ENCODE data around the gene AGO4.
"Not testable (repeated sequence)": the region's sequence is repeated elsewhere in the genome, so short reads cannot be mapped to it uniquely, and the experiment has no call there.

The AGO4 gene

DNA sequence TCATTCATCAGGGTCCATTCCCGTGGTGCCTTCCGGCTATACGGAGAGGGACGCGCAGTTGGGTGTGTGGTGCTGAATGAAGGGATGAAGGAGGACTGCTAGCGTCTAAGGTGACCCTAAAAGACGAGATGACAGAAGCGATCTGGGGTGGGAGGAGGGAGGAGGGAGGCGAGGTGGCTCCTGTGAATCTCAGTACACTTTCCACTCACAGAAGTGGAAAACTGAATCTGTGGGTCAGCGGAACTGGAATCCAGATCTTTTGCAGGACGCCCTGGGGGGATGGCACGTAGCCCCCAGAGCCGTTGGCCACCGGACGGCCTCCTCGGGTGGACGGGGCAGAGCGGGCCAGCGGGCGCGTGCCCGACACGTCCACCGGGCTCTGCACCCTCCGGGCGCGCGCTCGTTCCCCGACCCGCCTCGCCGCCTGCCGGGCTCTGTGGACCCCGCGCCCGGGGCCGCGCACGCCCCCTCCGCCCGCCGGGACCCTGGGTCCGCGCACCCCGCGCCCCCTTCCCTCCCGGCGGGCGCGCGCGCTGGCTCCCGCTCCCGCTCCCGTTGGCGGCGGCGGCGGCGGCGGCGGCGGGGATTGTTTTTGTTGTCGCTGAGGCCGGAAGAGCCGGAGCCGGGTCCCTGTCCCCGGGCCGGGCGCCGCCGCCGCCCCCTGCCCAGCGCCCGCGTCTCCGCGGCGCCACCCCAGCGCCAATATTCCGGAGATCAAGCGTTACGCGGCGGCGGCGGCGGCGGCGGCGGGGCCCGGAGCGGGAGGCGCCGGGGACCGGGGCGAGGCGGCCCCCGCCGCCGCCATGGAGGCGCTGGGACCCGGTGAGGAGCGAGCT lies at the start of gene AGO4:
Gene AGO4 (plus strand): TSS at position 403 of the 836 bp plus-strand sequence. CDS start 401 bp downstream, at position 804.
- peak; percentile 65 for DNase-seq

DNA sequence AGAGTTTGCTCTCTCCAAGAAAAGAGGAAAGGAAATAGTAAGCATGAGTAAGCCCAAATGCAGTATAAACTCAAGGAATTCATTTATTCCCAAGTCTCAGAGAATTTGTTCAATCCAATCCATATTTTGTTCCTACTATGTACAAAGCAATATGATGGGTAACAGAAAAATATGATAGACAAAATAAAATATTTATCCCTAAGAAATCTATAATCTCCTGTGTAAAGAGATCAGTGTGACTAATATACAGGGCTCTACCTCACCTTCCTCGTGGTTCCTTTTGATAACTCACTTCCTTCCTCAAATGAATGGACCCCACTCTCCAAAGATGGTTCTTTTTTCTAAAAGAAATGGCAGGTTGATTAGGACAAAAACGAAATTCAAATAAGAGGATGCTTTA lies 45.7 kb upstream of the AGO4 start:
- DNase-seq: no peak

DNA sequence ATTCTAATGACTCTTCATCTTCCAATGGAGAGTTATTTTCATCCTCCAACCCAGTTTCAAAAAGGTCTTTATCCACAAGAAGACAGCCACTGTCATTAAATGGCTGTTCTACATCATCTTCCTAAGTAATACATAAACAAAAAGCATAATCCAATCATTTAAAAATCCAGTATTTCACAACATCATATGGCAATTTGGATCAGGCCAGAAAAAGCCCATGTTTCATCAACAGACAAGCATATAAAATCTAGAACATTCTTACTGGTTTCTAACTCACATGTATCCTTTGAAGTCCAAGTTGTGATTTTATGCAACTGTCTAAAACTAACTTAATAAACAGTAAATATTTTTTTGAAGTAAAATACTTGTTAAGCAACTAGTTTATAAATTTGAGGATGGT lies 44.6 kb upstream of the AGO4 start:
- no peak for DNase-seq

GRCh38 chr1:35764283-35764682 lies 43.5 kb upstream of the AGO4 start:
- no peak for DNase-seq

DNA sequence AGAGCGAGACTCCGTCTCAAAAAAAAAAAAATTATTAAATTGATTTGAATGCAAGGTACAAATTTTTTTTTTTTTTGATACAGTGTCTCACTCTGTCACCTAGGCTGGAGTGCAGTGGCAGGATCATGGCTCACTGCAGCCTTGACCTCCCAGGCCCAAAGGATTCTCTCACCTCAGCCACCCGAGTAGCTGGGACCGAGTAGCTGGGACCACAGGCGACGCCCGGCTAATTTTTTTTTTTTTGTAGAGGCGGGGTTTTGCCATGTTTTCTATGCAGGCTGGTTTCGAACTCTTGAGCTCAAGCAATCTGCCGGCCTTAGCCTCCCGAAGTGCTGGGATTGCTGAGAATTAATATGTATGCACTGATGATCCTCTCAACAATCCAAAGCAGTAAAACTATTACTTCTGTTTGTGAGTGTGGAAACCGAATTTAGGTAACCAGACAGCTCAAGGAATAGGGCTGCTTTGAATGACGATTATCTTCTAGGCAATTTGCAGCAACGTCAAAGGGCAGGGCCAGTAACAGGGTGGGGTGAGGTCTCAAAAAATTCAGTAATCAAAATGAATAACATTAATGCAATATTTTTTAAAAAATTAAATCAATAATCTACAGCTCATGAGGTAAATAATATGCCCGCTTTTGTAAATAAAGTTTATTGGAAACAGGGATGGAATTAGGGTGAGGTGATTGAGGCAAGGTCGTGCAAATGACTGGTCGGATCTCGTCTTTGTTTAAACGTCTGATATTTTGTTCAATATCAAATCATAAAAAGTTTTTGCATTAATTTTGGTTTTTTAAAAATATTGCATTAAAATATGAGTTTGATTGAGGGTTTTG lies 39.2 kb upstream of the AGO4 start:
- no peak for DNase-seq

DNA sequence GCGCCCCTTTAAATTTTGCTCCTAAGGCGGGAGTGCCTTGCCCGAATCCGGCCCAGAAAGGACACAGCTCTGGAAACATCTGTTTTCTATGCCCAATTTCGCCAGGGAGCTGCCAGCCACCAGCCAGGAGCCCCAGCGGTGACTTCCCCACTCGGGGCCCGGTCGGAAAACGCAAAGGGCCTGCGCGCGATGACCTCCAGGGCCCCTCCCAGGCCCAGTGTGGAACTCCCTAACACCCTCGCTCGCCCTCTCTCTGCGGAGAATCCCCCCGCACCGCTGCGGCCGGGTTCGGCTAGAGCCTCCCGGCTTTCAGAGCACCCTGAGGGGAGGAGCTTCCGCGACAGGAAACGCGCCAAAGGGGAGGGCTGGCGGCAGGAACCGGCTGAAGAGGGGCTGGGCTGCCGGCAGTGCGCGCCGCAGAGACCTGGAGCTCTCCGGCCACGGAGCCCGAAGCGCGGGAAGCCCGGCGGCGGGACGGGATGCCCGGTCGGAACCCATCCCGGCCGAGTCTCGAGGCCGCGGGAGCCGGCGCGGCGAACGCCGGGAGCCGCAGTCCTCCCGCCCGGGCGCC lies 38.5 kb upstream of the AGO4 start:
- peak; percentile 94 for DNase-seq

DNA sequence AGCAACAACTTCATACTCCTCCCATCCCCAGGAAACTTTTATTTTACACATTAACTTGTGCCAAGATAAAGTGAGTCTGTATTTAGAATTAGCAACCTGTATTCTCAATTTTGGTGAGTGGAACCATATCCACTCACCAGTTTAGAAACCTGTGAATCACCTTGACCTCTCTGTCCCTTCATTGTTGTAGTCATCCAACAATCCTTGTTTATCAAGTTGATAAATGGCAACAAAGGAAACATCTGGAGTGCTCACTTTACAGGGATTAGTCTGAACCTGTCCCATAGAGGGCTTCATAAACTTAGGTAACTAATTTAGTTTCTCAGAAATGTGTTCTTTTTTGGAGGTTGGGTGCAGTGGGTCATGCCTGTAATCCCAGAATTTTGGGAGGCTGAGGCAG lies 34.1 kb upstream of the AGO4 start:
- DNase-seq: no peak

- DNase-seq: not testable (repeated sequence)
These were observed 31.6 kb upstream of the AGO4 start for GRCh38 chr1:35776172-35776571.

DNA sequence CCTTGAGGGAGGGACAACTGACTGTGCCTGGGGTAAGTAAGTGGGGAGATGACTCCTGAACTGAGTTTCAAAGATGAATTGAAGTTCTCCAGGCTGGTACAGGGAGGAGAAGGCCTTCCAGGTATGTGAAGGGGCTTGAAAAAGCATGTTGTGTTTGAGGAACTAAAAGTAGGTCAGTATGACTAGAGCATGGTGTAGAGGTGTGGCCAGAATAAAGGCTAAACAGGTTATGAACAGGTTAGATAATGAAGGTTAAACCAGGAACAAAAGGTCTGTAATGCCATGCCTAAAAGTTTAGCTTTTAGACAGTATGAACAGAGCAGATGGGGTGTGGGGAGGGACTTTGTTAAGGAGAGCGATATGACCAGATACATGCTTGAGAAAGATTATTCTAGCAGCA lies 30.7 kb upstream of the AGO4 start:
- DNase-seq: no peak

- no peak for DNase-seq
These were observed 24.7 kb upstream of the AGO4 start for GRCh38 chr1:35783055-35783583.

GRCh38 chr1:35784364-35784763 lies 23.5 kb upstream of the AGO4 start:
- not testable (repeated sequence) for DNase-seq

DNA sequence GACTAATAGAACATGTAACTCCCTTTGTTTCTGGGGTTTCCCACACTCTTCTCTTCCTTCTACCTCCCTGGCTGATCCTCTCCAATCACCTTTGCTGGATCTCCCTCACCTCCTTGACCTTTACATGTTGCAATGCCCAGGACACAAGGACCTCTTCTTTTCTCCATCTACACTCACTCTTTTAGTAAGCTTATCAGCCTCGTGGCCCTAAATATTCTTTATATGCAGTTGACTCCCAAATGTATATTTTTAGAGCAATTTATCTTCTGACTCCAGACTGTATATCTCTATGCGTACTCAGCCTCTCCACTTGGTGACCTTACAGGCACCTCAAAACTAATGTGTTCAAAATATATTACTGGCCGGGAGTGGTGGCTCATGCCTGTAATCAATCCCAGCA lies 19.7 kb upstream of the AGO4 start:
- DNase-seq: no peak

- DNase-seq: no peak
These were observed 17.1 kb upstream of the AGO4 start for GRCh38 chr1:35790670-35791069.

DNA sequence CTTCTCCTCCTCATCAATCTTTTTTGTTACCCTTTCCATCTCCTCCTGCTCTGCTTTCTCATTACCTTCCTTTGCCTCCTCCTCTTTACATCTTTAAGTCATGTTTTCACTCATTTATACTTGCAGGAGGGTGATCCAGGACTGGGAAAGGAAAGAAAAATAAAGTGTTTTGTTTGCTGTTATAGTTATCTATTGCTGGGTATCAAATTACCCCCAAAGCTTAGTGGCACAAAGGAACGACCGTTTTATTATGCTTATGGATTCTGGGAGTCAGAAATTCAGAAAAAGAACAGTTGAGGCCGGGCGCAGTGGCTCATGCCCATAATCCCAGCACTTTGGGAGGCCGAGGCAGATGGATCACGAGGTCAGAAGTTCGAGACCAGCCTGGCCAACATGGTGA lies 12.5 kb upstream of the AGO4 start:
- DNase-seq: no peak

- DNase-seq: no peak
These were observed 10.4 kb upstream of the AGO4 start for GRCh38 chr1:35797380-35797779.

- DNase-seq: not testable (repeated sequence)
These were observed 9.8 kb upstream of the AGO4 start for GRCh38 chr1:35798019-35798418.

GRCh38 chr1:35800167-35800887 lies 7.5 kb upstream of the AGO4 start:
- DNase-seq: not testable (repeated sequence)

DNA sequence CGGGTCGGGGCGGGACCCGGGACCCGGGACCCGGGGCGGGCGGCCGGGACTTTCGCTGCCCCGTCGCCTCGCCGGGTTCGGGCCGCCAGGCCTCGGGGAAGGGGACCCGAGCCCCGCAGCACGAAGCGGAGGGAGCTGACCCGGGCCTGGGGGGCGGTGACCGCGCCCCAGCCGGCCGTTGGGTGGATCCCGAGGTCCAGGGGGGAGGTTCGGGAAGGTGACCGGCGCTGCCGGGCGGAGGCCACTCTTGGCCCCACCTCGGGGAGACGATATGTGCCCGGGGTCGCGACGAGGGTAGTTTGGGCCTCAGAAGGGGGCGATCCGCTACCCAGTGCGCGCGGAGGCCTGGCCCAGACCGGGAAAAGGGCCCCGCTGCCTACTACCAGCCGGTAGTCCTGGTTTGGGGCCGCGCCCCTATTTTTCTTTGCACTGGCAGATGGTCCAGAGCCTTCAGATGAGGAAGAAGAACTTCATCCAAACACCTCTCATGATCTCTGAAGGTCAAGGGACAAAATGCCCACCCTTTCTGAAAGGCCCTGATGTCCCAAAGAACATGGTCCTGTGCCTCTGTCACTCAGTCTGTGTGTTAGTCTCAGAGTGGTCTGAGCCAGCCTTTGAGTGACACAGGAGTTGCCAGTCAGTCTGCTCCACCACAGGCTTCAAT lies 766 bp downstream of the AGO4 start:
- DNase-seq: peak; percentile 47

DNA sequence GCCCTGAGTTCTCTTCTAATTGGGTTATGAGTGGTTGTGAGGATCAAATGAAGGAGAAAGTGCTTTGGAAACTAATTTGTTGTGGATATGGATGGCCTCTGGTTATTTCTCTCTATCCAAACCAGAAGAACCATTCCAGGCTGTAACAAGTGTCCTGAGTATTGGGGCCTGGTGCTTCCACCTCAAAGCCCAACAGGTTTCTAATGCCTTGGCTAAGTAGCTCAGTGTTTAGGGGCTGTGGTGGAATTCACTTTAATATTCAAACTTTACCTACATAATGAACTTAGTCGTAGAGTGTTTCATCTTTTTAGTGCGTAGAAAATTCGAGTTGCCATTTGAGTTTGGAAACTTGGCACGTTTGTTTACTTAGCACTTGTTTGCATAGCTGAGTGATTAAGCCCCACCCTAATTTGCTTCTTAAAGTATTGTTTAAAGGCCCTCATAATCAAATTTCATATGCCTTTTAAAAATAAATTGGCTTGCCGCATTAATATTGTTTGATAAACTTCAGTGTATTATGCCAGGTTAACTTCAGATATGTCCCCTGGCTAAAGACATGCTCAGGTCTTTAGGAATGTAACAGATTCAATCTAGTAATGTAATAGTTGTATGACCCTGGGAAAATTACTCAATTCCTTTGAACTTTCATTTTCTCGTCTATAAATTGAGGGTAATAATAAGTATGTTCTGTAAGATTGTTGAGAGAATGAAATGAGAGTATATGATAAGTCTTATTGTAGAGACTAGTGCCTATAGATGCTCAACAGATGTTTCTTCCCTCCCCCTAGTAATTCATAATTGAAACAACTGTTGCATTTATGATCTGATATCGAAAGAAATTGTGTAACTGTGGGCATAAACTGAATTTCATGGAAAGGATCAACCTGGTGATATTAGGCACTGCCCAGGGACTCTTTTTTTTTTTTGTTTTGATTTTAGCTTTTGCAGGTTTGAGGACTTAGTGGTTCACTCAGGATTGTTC lies 1.6 kb downstream of the AGO4 start:
- DNase-seq: no peak

- DNase-seq: no peak
These were observed 2.5 kb downstream of the AGO4 start for GRCh38 chr1:35810096-35810881.

Data from femur (tissue), 1 donor.